Stomach (tissue), 9 donors: ENCODE measurements around the gene SCN8A. TPM values are rescaled to one million over a fixed set of nuclear protein-coding genes. Genes with fewer than 3 reads are reported as not detected.

Source experiments
- DNase-seq, 2 donors: peaks; one replicate each; pipeline versions ENCODE4 v3.0.0 to v3.0.0-alpha.2; 2013 to 2019
- H3K27ac ChIP-seq, 5 donors: fragments of 200-600 bp in 4 of 5; sonication (generic) in 4 of 5; one replicate each; pipeline ENCODE4 v1.5.1; 2013 to 2019; ENCODE audit warnings: mild to moderate bottlenecking in 1 of 5, moderate library complexity in 1 of 5
- H3K27me3 ChIP-seq, 3 donors: fragments of 200-600 bp; sonication (generic); one replicate each; pipeline ENCODE4 v1.5.1; 2017 to 2019; ENCODE audit warnings: mixed run types in 1 of 3
- H3K36me3 ChIP-seq, 4 donors: fragments of 200-600 bp; sonication (generic); 1 replicate in 3 of 4; 2 replicates in 1 of 4; pipeline ENCODE4 v1.5.1; 2016 to 2019
- H3K4me1 ChIP-seq, 4 donors: fragments of 200-600 bp; sonication (generic); one replicate each; pipeline ENCODE4 v1.5.1; 2016 to 2019
- H3K4me3 ChIP-seq, 4 donors: fragments of 200-600 bp; sonication (generic) in 3 of 4; one replicate each; pipeline ENCODE4 v1.5.1; 2016 to 2019; ENCODE audit warnings: mild to moderate bottlenecking in 1 of 4
- H3K9me3 ChIP-seq, 4 donors: fragments of 200-600 bp; sonication (generic); one replicate each; pipeline ENCODE4 v1.5.1; 2016 to 2019
- CTCF ChIP-seq, 7 experiments: fragments of 450-650 bp in 4 of 7; fragments of 200-600 bp in 3 of 7; sonication (generic) in 3 of 7; IDR thresholded peaks; one replicate each; pipeline ENCODE4 v1.5.1; 2016 to 2019; ENCODE audit warnings: antibody characterized with exemption in 7 of 7, control low read depth in 2 of 7, mild to moderate bottlenecking in 1 of 7
- EP300 ChIP-seq: sonication (generic); formaldehyde crosslinking; IDR thresholded peaks from one replicate; pipeline ENCODE4 v1.6.1; 2017; ENCODE audit warnings: antibody characterized with exemption
- POLR2A ChIP-seq, 4 donors: fragments of 450-650 bp; IDR thresholded peaks; one replicate each; pipeline ENCODE4 v1.6.1; 2016; ENCODE audit warnings: antibody characterized with exemption in 4 of 4, control low read depth in 2 of 4, mild to moderate bottlenecking in 1 of 4, moderate library complexity in 1 of 4
- POLR2AphosphoS5 ChIP-seq, 3 donors: sonication (generic); formaldehyde crosslinking; IDR thresholded peaks; one replicate each; pipeline ENCODE4 v1.6.1; 2016; ENCODE audit warnings: antibody characterized with exemption in 3 of 3
- WGBS, 5 donors: extraction: QIAGEN DNeasy Blood & Tissue Kit in 3 of 5; methylation state at CpG; one replicate each; pipeline versions ENCODE4 v1.1.5 to v1.1.7; 2013 to 2018; 5-methylcytosine and 5-hydroxymethylcytosine counted together
- intact Hi-C: fragments of 100-400 bp; cut with DNase I; formaldehyde crosslinking; loops from one replicate; pipeline ENCODE4 v1.15.1; 2023; ENCODE audit warnings: low total_unique reads
- polyA plus RNA-seq, 3 donors: library from polyadenylated mRNA; stranded (reverse); fragments of 200-250 nt; gene quantifications; one replicate each; pipeline ENCODE4 v1.2.3, GENCODE V29; 2013
- total RNA-seq, 5 donors: library from RNA; depleted of rRNA; stranded (reverse); fragments of >200 nt; gene quantifications; one replicate each; pipeline versions ENCODE4 v1.1.0 to v1.2.3, GENCODE V29; 2014 to 2016
- donor health status: healthy with polysubstance abuse.
- donor health status: Bipolar disorder and iron deficiency.
- donor health status: healthy.

SCN8A gene
- total and polyA plus RNA-seq, 8 donors: 0.08 to 19.6 (median 1.2) TPM

- WGBS, 5 donors: 58 to 67% (median 65%) methylated on average over 8 of the region's 8 CpGs
- intact Hi-C loops: no loop called here
These were observed 260.5 kb downstream of the SCN8A start for GRCh38 chr12:51851413-51852124.

GRCh38 chr12:51852404-51853137 is 261.5 kb downstream of the SCN8A start:
- Histone ChIP-seq H3K4me3 (no peak overlapping the region), H3K27ac (no peak overlapping the region), H3K4me1 (peaks cover 13 to 34% (median 22%) of the 10 kb centered on the region in 4 donors), H3K36me3 (no peaks in the 10 kb centered on the region), H3K9me3 (no peaks in the 10 kb centered on the region), H3K27me3 (peaks cover 5 to 73% (median 29%) of the 10 kb centered on the region in 3 donors)
- WGBS, 5 donors: 81 to 88% (median 84%) methylated on average over 5 of the region's 5 CpGs
- DNase-seq: no peak
- intact Hi-C loops: no loop called here
- TF ChIP-seq POLR2AphosphoS5 (IDR thresholded peaks at IDR 0.05) (no peak), EP300 (no peak), POLR2A (IDR thresholded peaks at IDR 0.05) (no peak), CTCF (IDR thresholded peaks at IDR 0.05) (no peak)

More at GRCh38 chr12:51851413-51852124, 260.5 kb downstream of the SCN8A start:
- no peak overlapping the region for H3K4me3 ChIP-seq
- no peaks in the 10 kb centered on the region for H3K36me3 ChIP-seq
- no peaks in the 10 kb centered on the region for H3K9me3 ChIP-seq
- TF ChIP-seq EP300 (no peak), POLR2A (IDR thresholded peaks at IDR 0.05) (no peak), POLR2AphosphoS5 (IDR thresholded peaks at IDR 0.05) (no peak), CTCF (IDR thresholded peaks at IDR 0.05) (no peak)
- peaks cover 5 to 73% (median 39%) of the 10 kb centered on the region in 3 donors for H3K27me3 ChIP-seq
- H3K27ac ChIP-seq: peak overlapping the region in 1 of 5 donors; percentile 78
- DNase-seq: no peak
- H3K4me1 ChIP-seq: peaks cover 23 to 44% (median 32%) of the 10 kb centered on the region in 4 donors

- Histone ChIP-seq H3K27ac (peak overlapping the region in 1 of 5 donors; percentile 3), H3K4me1 (peaks cover 5 to 18% (median 8%) of the 10 kb centered on the region in 4 donors)
These were observed 264.8 kb downstream of the SCN8A start for GRCh38 chr12:51855586-51856428.

More at GRCh38 chr12:51855586-51856428, 264.8 kb downstream of the SCN8A start:
- no peaks in the 10 kb centered on the region for H3K9me3 ChIP-seq
- H3K27me3 ChIP-seq: peaks cover 0 to 60% (median 10%) of the 10 kb centered on the region in 3 donors
- 17 to 26% (median 23%) methylated on average over 10 to 21 of the region's 21 CpGs for WGBS, 5 donors
- peak overlapping the region; percentile 11 to 25 (median 18) for H3K4me3 ChIP-seq
- intact Hi-C loops: no loop called here
- no peaks in the 10 kb centered on the region for H3K36me3 ChIP-seq
- DNase-seq: peak in 1 of 2 donors; percentile 74
- TF ChIP-seq POLR2AphosphoS5 (IDR thresholded peaks at IDR 0.05): no peak
- TF ChIP-seq CTCF (IDR thresholded peaks at IDR 0.05): no peak
- TF ChIP-seq EP300: no peak
